ENCODE measurements around the gene SMLR1. TPM values are rescaled to one million over a fixed set of nuclear protein-coding genes. Genes with fewer than 3 reads are reported as not detected.

SMLR1 gene
- total and polyA plus RNA-seq, 2 experiments from 2014 or later = not detected

DNA sequence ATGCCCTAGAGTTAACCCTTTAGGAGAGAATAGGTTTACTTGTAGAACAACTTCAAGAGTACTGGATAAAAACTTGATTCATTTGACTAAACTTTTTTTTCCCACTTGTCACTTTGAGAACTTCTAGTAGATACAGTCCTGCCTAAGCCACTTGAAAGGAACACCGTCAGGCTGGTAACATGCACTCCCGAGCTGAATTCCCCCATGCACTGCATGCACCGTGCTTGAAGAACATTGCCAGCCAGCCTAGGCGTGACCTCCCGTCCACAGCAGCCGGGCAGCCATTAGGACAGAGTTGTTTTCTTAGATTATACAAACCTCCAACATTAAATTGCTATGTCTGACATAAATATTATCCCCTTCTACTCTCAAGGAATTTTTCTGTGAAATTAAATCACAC lies 52.6 kb downstream of the SMLR1 start:
- H3K36me3 Mint-ChIP-seq (ENCODE audit: low read depth) = peaks cover 3% of the 10 kb centered on the region; the same call in 2 of the 3 replicates
- H3K4me3 Mint-ChIP-seq = no peak overlapping the region
- TF ChIP-seq JUNB (IDR thresholded peaks at IDR 0.05; ENCODE audit: unreplicated experiment) = no peak
- Histone ChIP-seq H3K4me2 (no peak overlapping the region), H2AFZ (no peak overlapping the region), H3K4me3 (no peak overlapping the region), H3K27me3 (ENCODE audit: insufficient read depth) (no peaks in the 10 kb centered on the region), H3K9me2 (ENCODE audit: insufficient read depth) (no peaks in the 10 kb centered on the region), H4K20me1 (replicated peaks; ENCODE audit: insufficient read depth) (no peaks in the 10 kb centered on the region), H3K27ac (ENCODE audit: low read depth) (no peak overlapping the region), H3K4me1 (ENCODE audit: insufficient read depth) (no peaks in the 10 kb centered on the region; the same call in 1 of the 2 replicates), H3K36me3 (ENCODE audit: insufficient read depth) (no peaks in the 10 kb centered on the region), H3F3A (replicated peaks; ENCODE audit: low read depth) (no peaks in the 10 kb centered on the region), H3K79me2 (replicated peaks; ENCODE audit: insufficient read depth) (no peaks in the 10 kb centered on the region)
- H3K27me3 Mint-ChIP-seq (ENCODE audit: insufficient read depth, low read depth, poor library complexity) = no peaks in the 10 kb centered on the region
- H3K4me1 Mint-ChIP-seq = no peaks in the 10 kb centered on the region
- ATAC-seq (no peak), DNase-seq (ENCODE audit: low spot score) (no peak)
- peak overlapping the region; percentile 22; the same call in 1 of the 2 replicates for H3K27ac Mint-ChIP-seq
- no peaks in the 10 kb centered on the region for H3K9me3 Mint-ChIP-seq

DNA sequence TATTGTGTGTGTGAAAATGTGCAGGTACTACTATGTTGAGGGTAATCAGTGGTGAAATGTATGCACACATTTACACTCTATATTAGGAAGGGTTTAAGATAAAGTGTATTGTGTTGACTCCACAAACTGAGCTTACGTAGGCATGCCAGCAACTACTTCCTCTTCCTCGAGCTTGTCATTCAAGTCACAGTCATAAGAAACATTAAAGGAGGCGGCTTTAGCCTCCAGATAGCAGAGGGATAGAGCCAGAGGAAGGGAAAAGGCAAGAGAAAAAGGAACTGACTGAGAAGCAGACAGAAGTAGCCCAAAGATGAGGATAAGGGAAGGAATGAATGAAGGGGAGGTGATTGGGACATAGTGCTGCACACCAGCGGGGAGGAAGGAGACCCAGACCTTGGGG lies 55.2 kb downstream of the SMLR1 start:
- Histone ChIP-seq H3K4me1 (ENCODE audit: insufficient read depth) (no peaks in the 10 kb centered on the region; the same call in 1 of the 2 replicates), H3K27ac (ENCODE audit: low read depth) (no peak overlapping the region), H3K36me3 (ENCODE audit: insufficient read depth) (no peaks in the 10 kb centered on the region), H3K4me3 (no peak overlapping the region), H3K4me2 (no peak overlapping the region), H3F3A (replicated peaks; ENCODE audit: low read depth) (no peaks in the 10 kb centered on the region), H2AFZ (no peak overlapping the region), H3K9me2 (ENCODE audit: insufficient read depth) (no peaks in the 10 kb centered on the region), H4K20me1 (replicated peaks; ENCODE audit: insufficient read depth) (no peaks in the 10 kb centered on the region), H3K27me3 (ENCODE audit: insufficient read depth) (no peaks in the 10 kb centered on the region), H3K79me2 (replicated peaks; ENCODE audit: insufficient read depth) (no peaks in the 10 kb centered on the region)
- DNase-seq (ENCODE audit: low spot score) = no peak
- no peaks in the 10 kb centered on the region for H3K9me3 Mint-ChIP-seq
- peaks cover under 1% of the 10 kb centered on the region for H3K27me3 Mint-ChIP-seq (ENCODE audit: insufficient read depth, low read depth, poor library complexity)
- H3K36me3 Mint-ChIP-seq (ENCODE audit: low read depth) = peaks cover 3% of the 10 kb centered on the region; the same call in 2 of the 3 replicates
- ATAC-seq = no peak
- TF ChIP-seq EZH2 (IDR thresholded peaks at IDR 0.05; ENCODE audit: low read depth, unreplicated experiment) (no peak), POLR2AphosphoS5 (IDR thresholded peaks at IDR 0.05; ENCODE audit: low read depth) (no peak), CREB1 (CRISPR knock-in tag; IDR thresholded peaks at IDR 0.05; ENCODE audit: low read depth) (no peak), JUNB (IDR thresholded peaks at IDR 0.05; ENCODE audit: unreplicated experiment) (no peak), ZNF331 (CRISPR knock-in tag; IDR thresholded peaks at IDR 0.05; ENCODE audit: low read depth) (no peak), EZH2phosphoT487 (IDR thresholded peaks at IDR 0.05; ENCODE audit: unreplicated experiment) (no peak)
- TF ChIP-seq, protein P1, sequence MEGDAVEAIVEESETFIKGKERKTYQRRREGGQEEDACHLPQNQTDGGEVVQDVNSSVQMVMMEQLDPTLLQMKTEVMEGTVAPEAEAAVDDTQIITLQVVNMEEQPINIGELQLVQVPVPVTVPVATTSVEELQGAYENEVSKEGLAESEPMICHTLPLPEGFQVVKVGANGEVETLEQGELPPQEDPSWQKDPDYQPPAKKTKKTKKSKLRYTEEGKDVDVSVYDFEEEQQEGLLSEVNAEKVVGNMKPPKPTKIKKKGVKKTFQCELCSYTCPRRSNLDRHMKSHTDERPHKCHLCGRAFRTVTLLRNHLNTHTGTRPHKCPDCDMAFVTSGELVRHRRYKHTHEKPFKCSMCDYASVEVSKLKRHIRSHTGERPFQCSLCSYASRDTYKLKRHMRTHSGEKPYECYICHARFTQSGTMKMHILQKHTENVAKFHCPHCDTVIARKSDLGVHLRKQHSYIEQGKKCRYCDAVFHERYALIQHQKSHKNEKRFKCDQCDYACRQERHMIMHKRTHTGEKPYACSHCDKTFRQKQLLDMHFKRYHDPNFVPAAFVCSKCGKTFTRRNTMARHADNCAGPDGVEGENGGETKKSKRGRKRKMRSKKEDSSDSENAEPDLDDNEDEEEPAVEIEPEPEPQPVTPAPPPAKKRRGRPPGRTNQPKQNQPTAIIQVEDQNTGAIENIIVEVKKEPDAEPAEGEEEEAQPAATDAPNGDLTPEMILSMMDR (conservative IDR thresholded peaks at IDR 0.05; ENCODE audit: low read depth in 2 of 2) = no peak
- TF ChIP-seq, protein P2, sequence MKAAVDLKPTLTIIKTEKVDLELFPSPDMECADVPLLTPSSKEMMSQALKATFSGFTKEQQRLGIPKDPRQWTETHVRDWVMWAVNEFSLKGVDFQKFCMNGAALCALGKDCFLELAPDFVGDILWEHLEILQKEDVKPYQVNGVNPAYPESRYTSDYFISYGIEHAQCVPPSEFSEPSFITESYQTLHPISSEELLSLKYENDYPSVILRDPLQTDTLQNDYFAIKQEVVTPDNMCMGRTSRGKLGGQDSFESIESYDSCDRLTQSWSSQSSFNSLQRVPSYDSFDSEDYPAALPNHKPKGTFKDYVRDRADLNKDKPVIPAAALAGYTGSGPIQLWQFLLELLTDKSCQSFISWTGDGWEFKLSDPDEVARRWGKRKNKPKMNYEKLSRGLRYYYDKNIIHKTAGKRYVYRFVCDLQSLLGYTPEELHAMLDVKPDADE (IDR thresholded peaks at IDR 0.05) = no peak
- H3K4me3 Mint-ChIP-seq = no peak overlapping the region
- peaks cover 2% of the 10 kb centered on the region; the same call in 1 of the 3 replicates for H3K4me1 Mint-ChIP-seq
- no peak overlapping the region for H3K27ac Mint-ChIP-seq
